Measurements from ENCODE around the gene ZCWPW1. TPM values are rescaled to one million over a fixed set of nuclear protein-coding genes. Genes with fewer than 3 reads are reported as not detected.

ZCWPW1 gene
- total RNA-seq, 1 experiment from 2014 or later: 0.45 TPM

- no TSS peak for BruUV-seq (replicated peaks)
Measured at GRCh38 chr7:100472854-100473499, 44.5 kb upstream of the ZCWPW1 start.

DNA sequence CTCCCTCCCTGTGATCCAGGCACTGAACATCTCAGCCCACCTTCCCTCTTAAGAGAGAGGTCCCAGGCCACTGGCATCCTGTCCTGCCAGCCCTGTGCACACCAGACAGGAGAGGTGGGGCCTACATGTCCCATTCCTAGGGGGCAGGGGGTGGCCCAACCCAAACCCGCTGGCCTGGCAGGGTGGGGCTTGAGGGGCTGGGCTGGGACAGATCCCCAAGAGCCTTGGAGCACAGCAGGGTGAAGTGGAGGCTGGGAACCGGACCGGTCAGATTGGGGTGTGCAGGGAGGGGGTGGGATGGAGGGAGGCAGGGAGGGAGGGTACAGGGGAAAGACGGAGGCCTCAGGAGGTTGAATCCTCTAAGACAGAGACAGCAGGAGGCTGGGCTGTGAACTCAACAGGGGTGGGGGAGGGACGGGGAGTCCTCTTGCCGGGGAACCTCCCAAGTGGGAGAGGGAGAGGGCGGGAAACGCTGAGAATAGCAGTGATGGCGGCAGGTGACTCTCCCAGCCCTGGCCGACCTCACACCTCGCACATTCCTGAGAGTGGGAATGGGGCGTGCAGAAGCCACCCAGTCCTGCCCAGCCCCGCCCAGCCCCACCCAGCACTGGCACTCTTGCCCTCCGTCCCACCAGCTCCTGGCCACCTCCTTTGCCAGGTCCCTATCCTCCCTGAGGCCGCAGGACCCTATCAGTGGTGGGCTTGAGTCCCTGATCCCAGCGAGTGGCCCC lies 43.8 kb upstream of the ZCWPW1 start:
- intact Hi-C loops (cut with micrococcal nuclease; ENCODE audit: unreplicated experiment): loop anchor here (2.0 kb wide), 1 partner anchor 43 kb away; no protein-coding TSS in a partner anchor
- peaks cover 40% of the 10 kb centered on the region for H3K4me1 ChIP-seq (ENCODE audit: insufficient read depth, low read length, poor library complexity, severe bottlenecking)
- no peaks in the 10 kb centered on the region for H3K9me3 ChIP-seq (ENCODE audit: low read depth, low read length, poor library complexity, severe bottlenecking)
- TF ChIP-seq EZH2 (IDR thresholded peaks at IDR 0.05; ENCODE audit: borderline replicate concordance, low read depth, low read length, poor library complexity, severe bottlenecking) (no peak), CTCF (conservative IDR thresholded peaks at IDR 0.05; ENCODE audit: low read depth, low read length) (no peak)
- DNase-seq (ENCODE audit: low spot score): peak; percentile 49
- peaks cover 10% of the 10 kb centered on the region for H3K36me3 ChIP-seq (ENCODE audit: insufficient read depth, low read length, poor library complexity, severe bottlenecking)
- peak overlapping the region; percentile 40 for H3K4me3 ChIP-seq (ENCODE audit: low read depth, low read length, poor library complexity, severe bottlenecking)
- ChIA-PET CTCF (no interaction called here), POLR2A (ENCODE audit: low non-redundant PET) (no interaction called here)
- no peaks in the 10 kb centered on the region for H3K27me3 ChIP-seq (replicated peaks; ENCODE audit: insufficient read depth, low read depth, low read length, poor library complexity)
- H3K27ac ChIP-seq (ENCODE audit: low read depth, low read length, poor library complexity, severe bottlenecking): peak overlapping the region; percentile 87
- BruUV-seq (replicated peaks): no TSS peak

More at GRCh38 chr7:100472854-100473499, 44.5 kb upstream of the ZCWPW1 start:
- ChIA-PET CTCF (no interaction called here), POLR2A (ENCODE audit: low non-redundant PET) (interaction anchor here (0.5 kb wide), 1 partner anchor 11 kb away, joined by 4 read pairs; no protein-coding TSS in a partner anchor)
- Histone ChIP-seq H3K4me3 (ENCODE audit: low read depth, low read length, poor library complexity, severe bottlenecking) (peak overlapping the region; percentile 40), H3K9me3 (ENCODE audit: low read depth, low read length, poor library complexity, severe bottlenecking) (no peaks in the 10 kb centered on the region), H3K36me3 (ENCODE audit: insufficient read depth, low read length, poor library complexity, severe bottlenecking) (peaks cover 9% of the 10 kb centered on the region), H3K27ac (ENCODE audit: low read depth, low read length, poor library complexity, severe bottlenecking) (peak overlapping the region; percentile 87), H3K4me1 (ENCODE audit: insufficient read depth, low read length, poor library complexity, severe bottlenecking) (peaks cover 41% of the 10 kb centered on the region), H3K27me3 (replicated peaks; ENCODE audit: insufficient read depth, low read depth, low read length, poor library complexity) (no peaks in the 10 kb centered on the region)
- TF ChIP-seq CTCF (conservative IDR thresholded peaks at IDR 0.05; ENCODE audit: low read depth, low read length) (no peak), EZH2 (IDR thresholded peaks at IDR 0.05; ENCODE audit: borderline replicate concordance, low read depth, low read length, poor library complexity, severe bottlenecking) (no peak)
- intact Hi-C loops (cut with micrococcal nuclease; ENCODE audit: unreplicated experiment): loop anchor here (2.0 kb wide), 1 partner anchor 42 kb away; no protein-coding TSS in a partner anchor
- DNase-seq (ENCODE audit: low spot score): peak; percentile 95

DNA sequence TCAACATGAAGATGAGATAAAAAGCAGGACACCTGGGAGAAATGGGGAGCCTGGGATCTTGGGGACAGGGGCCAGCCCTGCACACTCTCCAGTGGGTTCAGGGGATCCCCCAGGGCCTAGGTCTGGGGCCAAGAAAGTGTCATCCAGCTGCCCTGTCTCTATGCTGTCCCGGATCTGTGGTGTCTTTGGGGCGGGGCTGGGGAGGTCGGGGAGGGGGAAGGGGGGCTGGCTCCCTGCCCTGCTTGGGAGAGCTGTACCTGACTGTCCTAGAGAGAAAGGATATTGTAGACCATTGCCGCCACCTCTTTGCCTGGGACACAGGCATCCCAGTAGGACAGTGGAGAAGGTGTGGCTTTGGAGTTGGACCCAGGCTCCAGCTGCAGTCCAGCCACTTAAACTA lies 42.5 kb upstream of the ZCWPW1 start:
- H3K27ac ChIP-seq (ENCODE audit: low read depth, low read length, poor library complexity, severe bottlenecking): no peak overlapping the region
- H3K9me3 ChIP-seq (ENCODE audit: low read depth, low read length, poor library complexity, severe bottlenecking): no peaks in the 10 kb centered on the region
- peaks cover 14% of the 10 kb centered on the region for H3K36me3 ChIP-seq (ENCODE audit: insufficient read depth, low read length, poor library complexity, severe bottlenecking)
- no peak for DNase-seq (ENCODE audit: low spot score)
- intact Hi-C loops (cut with micrococcal nuclease; ENCODE audit: unreplicated experiment): no loop called here
- peaks cover 30% of the 10 kb centered on the region for H3K4me1 ChIP-seq (ENCODE audit: insufficient read depth, low read length, poor library complexity, severe bottlenecking)
- no TSS peak for BruUV-seq (replicated peaks)
- POLR2A ChIA-PET (ENCODE audit: low non-redundant PET): no interaction called here
- TF ChIP-seq EZH2 (IDR thresholded peaks at IDR 0.05; ENCODE audit: borderline replicate concordance, low read depth, low read length, poor library complexity, severe bottlenecking) (no peak), CTCF (conservative IDR thresholded peaks at IDR 0.05; ENCODE audit: low read depth, low read length) (no peak)
- no peaks in the 10 kb centered on the region for H3K27me3 ChIP-seq (replicated peaks; ENCODE audit: insufficient read depth, low read depth, low read length, poor library complexity)
- H3K4me3 ChIP-seq (ENCODE audit: low read depth, low read length, poor library complexity, severe bottlenecking): no peak overlapping the region
- CTCF ChIA-PET: interaction anchor here (0.6 to 2.3 kb wide), 2 partner anchors 89 to 200 kb away, joined by 4 to 17 read pairs; no protein-coding TSS in a partner anchor

Measured in A673 (cell line).